Kidney (tissue), 14 donors: Measurements from ENCODE around the gene CNN1. TPM values are rescaled to one million over a fixed set of nuclear protein-coding genes. Genes with fewer than 3 reads are reported as not detected.

Experiments
- DNase-seq, 5 donors: peaks; one replicate each; pipeline ENCODE4 v3.0.0-alpha.2; 2013 to 2020
- FAIRE-seq: peaks from 2 replicates; lab custom pipeline; 2012; peaks lifted over from hg19 to GRCh38; lab: Jason Lieb, UNC
- H3K27ac ChIP-seq, 2 donors: one replicate each; pipeline ENCODE4 v1.7.0; 2013; ENCODE audit warnings: low read depth in 2 of 2, low read length in 2 of 2, inconsistent platforms in 1 of 2
- H3K27me3 ChIP-seq: one replicate; pipeline ENCODE4 v1.7.1; 2013; ENCODE audit warnings: low read length, inconsistent platforms; ENCODE audit not compliant: control insufficient read depth, insufficient read depth
- H3K36me3 ChIP-seq, 3 donors: one replicate each; pipeline versions ENCODE4 v1.7.0 to v1.7.1; 2013; ENCODE audit warnings: low read length in 3 of 3, control low read depth in 1 of 3, inconsistent platforms in 1 of 3; ENCODE audit not compliant: insufficient read depth in 3 of 3, control insufficient read depth in 2 of 3
- H3K4me1 ChIP-seq, 3 donors: one replicate each; pipeline versions ENCODE4 v1.7.0 to v1.7.1; 2013; ENCODE audit warnings: low read length in 3 of 3, inconsistent platforms in 1 of 3, low read depth in 1 of 3; ENCODE audit not compliant: control insufficient read depth in 2 of 3, insufficient read depth in 2 of 3
- H3K4me3 ChIP-seq, 3 donors: one replicate each; pipeline versions ENCODE4 v1.7.0 to v1.8.1; 2013; ENCODE audit warnings: low read length in 3 of 3, control low read depth in 1 of 3, inconsistent platforms in 1 of 3
- H3K9ac ChIP-seq, 3 donors: one replicate each; pipeline versions ENCODE4 v1.7.0 to v1.7.1; 2013; ENCODE audit warnings: low read length in 3 of 3, control low read depth in 1 of 3, inconsistent platforms in 1 of 3
- H3K9me3 ChIP-seq, 3 donors: one replicate each; pipeline versions ENCODE4 v1.7.0 to v1.7.1; 2013; ENCODE audit warnings: low read length in 3 of 3, control low read depth in 1 of 3, inconsistent platforms in 1 of 3; ENCODE audit not compliant: control insufficient read depth in 2 of 3, insufficient read depth in 1 of 3
- intact Hi-C: fragments of 100-400 bp; cut with DNase I; formaldehyde crosslinking; loops from one replicate; pipeline ENCODE4 v1.11.1; 2022
- polyA plus RNA-seq: library from polyadenylated mRNA; stranded (reverse); fragments of 350-450 nt; fragmentation: Illumina TruSeq; extraction: RNeasy Lipid Tissue Mini Kit (QIAGEN cat#74804); gene quantifications from one replicate; pipeline ENCODE4 v1.2.3, GENCODE V29; 2014; ENCODE audit warnings: low read depth, low replicate concordance; ENCODE audit not compliant: insufficient read depth
- total RNA-seq: library from RNA; stranded (reverse); fragmentation: NEBNext Ultra II Directional; extraction: Animal tissue kit (Norgen Biotek cat#: 25700); gene quantifications from one replicate; pipeline ENCODE4 v1.2.1, GENCODE V29; 2021
- TF ChIP-seq, protein P1 (sequence below): IDR thresholded peaks from 3 replicates; pipeline ENCODE4 v1.5.1; 2012; ENCODE audit warnings: mild to moderate bottlenecking, moderate library complexity, borderline replicate concordance; ENCODE audit not compliant: insufficient read depth; ENCODE audit errors: extremely low read depth
- donor health status: control.
- donor health status: control.
- donor health status: control.
- donor health status: control.
- donor health status: control.
- donor health status: DM: yes; HTN: yes; CAD: no.
- donor health status: Normal renal cell carcinoma (clear cell type).

CNN1 gene
- total and polyA plus RNA-seq, 2 donors from 2014 or later, result 42.2 to 47.8 TPM

DNA sequence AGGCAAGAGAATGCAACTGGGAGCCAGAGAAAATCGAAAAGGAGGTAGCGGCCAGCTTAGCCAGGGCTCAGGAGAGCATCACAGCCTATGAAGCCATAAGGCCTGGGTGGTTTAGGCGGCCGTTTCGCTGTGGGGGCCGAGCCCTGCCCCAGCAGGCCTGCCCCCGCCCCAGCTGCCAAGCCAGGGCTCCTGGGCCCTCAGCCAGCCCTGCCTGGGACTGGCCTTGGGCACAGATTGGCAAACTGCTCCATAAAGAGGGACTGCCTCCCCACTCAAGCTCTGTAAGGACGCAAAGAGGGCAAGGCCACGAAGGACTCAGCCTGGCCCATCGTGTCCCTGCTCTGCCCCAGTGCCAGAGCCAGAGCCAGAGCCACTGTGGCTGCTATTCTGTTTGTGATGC lies 43.2 kb upstream of the CNN1 start:
- DNase-seq (no peak), FAIRE-seq (no peak)
- no peaks in the 10 kb centered on the region for H3K9me3 ChIP-seq
- no peaks in the 10 kb centered on the region for H3K27me3 ChIP-seq
- H3K4me3 ChIP-seq, result no peak overlapping the region
- H3K9ac ChIP-seq, result no peak overlapping the region
- H3K36me3 ChIP-seq, result peaks cover 0 to 3% (median 0%) of the 10 kb centered on the region in 3 donors
- intact Hi-C loops, result no loop called here
- no peaks in the 10 kb centered on the region for H3K4me1 ChIP-seq
- TF ChIP-seq, protein P1, sequence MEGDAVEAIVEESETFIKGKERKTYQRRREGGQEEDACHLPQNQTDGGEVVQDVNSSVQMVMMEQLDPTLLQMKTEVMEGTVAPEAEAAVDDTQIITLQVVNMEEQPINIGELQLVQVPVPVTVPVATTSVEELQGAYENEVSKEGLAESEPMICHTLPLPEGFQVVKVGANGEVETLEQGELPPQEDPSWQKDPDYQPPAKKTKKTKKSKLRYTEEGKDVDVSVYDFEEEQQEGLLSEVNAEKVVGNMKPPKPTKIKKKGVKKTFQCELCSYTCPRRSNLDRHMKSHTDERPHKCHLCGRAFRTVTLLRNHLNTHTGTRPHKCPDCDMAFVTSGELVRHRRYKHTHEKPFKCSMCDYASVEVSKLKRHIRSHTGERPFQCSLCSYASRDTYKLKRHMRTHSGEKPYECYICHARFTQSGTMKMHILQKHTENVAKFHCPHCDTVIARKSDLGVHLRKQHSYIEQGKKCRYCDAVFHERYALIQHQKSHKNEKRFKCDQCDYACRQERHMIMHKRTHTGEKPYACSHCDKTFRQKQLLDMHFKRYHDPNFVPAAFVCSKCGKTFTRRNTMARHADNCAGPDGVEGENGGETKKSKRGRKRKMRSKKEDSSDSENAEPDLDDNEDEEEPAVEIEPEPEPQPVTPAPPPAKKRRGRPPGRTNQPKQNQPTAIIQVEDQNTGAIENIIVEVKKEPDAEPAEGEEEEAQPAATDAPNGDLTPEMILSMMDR, result no peak
- no peak overlapping the region for H3K27ac ChIP-seq

- TF ChIP-seq, protein P1, result no peak
- no peak overlapping the region for H3K4me3 ChIP-seq
- DNase-seq, result no peak
- H3K9me3 ChIP-seq, result no peaks in the 10 kb centered on the region
- H3K9ac ChIP-seq, result no peak overlapping the region
- H3K27ac ChIP-seq, result no peak overlapping the region
- peaks cover 0 to 3% (median 0%) of the 10 kb centered on the region in 3 donors for H3K36me3 ChIP-seq
- H3K27me3 ChIP-seq, result no peaks in the 10 kb centered on the region
- no peak for FAIRE-seq
- intact Hi-C loops, result no loop called here
- no peaks in the 10 kb centered on the region for H3K4me1 ChIP-seq
Measured at GRCh38 chr19:11495885-11496284, 42.8 kb upstream of the CNN1 start.

GRCh38 chr19:11496391-11497163 lies 42.1 kb upstream of the CNN1 start:
- H3K9me3 ChIP-seq, result no peaks in the 10 kb centered on the region
- no peaks in the 10 kb centered on the region for H3K27me3 ChIP-seq
- DNase-seq (peak in 4 of 5 donors; percentile 50 to 66 (median 60)), FAIRE-seq (no peak)
- no peak overlapping the region for H3K27ac ChIP-seq
- peaks cover 0 to 3% (median 0%) of the 10 kb centered on the region in 3 donors for H3K36me3 ChIP-seq
- no peak overlapping the region for H3K9ac ChIP-seq
- H3K4me3 ChIP-seq, result no peak overlapping the region
- TF ChIP-seq, protein P1, result peak; percentile 42
- intact Hi-C loops, result no loop called here
- H3K4me1 ChIP-seq, result no peaks in the 10 kb centered on the region
